Measurements from ENCODE around the gene GPR21.

GRCh38 chr9:123061216-123061615 is 27.7 kb downstream of the GPR21 start:
- no peak for TF ChIP-seq CTCF (IDR thresholded peaks at IDR 0.05)
- TF ChIP-seq POLR2A (IDR thresholded peaks at IDR 0.05), result no peak
